CD4-positive, alpha-beta T cell treated with Interleukin-10 for 1 hour (primary cell): ENCODE results near the gene MIDN.
A peak's percentile ranks its signal among the peaks of the same experiment; 100 is the strongest.
"Not testable (repeated sequence)": the region's sequence is repeated elsewhere in the genome, so short reads cannot be mapped to it uniquely, and the experiment has no call there.

Experiments used
- DNase-seq: peaks from one replicate; pipeline ENCODE4 v3.0.0-alpha.2; 2020

Gene MIDN

DNA sequence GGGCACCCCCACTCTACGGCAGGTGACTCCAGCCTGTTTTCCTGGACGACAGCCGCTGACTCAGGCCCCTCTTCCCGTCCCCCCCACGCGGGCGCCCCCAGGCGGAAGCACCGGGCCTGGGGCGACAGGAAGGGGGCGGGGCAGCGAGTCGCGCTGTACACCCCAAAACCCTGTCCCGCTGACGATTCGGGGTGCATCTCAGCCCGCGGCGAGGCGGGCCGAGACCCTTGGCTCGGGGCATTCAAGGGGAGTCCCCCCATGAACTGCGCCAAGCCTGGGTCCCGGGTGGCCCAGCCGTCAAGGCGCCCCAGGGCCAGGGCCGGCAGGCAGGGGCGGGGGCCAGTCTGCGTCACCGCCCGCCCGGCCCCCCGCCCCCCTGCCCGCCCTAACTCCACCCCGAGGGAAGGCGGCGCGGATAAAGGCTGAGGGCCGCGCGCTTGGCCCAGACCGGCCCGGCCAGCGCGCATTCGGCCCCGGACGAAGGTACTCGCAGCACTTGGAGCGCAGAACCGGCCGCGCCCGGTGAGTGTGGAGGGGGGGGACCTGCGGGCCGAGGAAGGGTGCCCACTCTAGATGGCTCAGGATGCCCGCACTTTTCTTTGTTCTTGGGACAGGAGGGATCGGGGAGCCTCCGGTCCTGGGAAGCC is at the start of gene MIDN:
Gene MIDN, plus strand, starts transcription at position 445 of the 647 bp plus-strand sequence. CDS start 1,714 bp downstream, outside the sequence.
- DNase-seq, result peak; percentile 81

DNA sequence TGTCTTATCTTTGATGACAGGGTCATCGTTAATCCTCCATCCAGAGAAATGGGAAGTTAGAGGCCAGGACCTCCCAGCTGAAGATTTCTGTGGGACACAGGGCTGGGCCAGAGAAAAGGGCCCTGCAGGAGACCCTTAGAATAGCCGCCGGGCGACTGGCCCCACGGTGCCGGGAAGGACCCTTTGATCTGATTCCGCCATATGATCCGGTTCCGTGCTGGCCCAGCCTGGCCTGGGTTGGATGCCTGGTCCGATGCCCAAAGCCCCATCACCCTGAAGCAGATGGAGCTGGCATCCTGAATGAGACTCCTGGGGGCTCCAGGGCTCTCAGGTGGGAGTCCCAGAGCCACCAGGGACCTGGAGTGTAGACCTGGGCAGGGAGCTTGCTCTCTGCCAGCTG is 48.9 kb upstream of the MIDN start:
- DNase-seq, result no peak

DNA sequence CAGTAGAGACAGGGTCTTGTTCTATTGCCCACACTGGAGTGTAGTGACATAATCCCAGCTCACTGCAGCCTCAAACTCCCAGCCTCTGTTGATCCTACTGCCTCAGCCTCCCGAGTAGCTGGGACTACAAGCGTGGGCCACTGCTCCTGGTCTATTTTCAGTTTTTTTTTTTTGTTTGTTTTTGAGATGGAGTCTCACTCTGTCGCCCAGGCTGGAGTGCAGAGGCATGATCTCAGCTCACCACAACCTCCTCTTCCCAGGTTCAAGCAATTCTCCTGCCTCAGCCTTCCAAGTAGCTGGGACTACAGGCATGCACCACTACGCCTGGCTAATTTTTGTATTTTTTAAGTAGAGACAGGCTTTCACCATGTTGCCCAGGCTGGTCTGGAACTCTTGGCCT is 47.8 kb upstream of the MIDN start:
- DNase-seq, result not testable (repeated sequence)

DNA sequence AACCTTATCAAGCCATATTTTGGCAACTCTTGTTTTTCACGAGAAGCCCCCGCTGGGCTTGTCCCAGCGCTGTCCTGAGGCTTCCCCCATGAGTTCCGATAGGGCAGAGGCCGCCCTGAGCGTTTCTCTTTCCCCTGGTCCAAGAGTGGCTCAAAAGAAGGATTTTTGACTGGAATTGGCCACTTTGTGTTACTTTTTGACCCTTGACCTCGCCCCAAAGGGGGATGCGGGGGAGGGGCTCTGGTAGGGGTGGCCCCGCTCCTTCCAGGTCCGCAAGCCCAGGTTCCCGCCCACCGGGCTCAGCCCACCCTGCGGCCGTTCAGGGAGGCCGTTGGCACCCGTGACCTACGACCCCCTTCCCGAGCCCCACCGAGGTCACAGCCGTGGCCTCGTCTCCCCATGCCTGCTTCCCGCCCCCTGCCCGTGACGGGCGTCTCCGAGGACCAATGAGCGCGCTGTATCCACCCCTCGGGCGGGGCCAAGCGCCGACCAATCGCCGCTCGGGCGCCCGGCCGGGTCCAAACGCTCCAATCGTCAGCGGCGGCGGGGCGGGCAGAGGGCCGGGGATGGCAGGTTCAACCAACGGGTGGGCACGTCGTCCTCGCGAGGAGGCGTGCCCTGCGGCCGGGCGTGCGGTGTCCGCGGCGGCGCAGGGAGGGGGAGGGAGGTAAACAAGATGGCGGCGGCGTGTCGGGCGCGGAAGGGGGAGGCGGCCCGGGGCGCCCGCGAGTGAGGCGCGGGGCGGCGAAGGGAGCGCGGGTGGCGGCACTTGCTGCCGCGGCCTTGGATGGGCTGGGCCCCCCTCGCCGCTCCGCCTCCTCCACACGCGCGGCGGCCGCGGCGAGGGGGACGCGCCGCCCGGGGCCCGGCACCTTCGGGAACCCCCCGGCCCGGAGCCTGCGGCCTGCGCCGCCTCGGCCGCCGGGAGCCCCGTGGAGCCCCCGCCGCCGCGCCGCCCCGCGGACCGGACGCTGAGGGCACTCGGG is 43.0 kb upstream of the MIDN start, which contains the start of gene STK11:
Gene STK11, plus strand, starts transcription at position 665 of the 986 bp plus-strand sequence. CDS start 1,136 bp downstream, outside the sequence.
- DNase-seq, result peak; percentile 99

- DNase-seq, result no peak
Observed at GRCh38 chr19:1206150-1206863, 42.1 kb upstream of the MIDN start.

GRCh38 chr19:1206864-1207450 is 41.4 kb upstream of the MIDN start:
- DNase-seq, result peak; percentile 33

- not testable (repeated sequence) for DNase-seq
Observed at GRCh38 chr19:1208830-1209229, 39.6 kb upstream of the MIDN start.

- DNase-seq, result no peak
Observed at GRCh38 chr19:1210227-1210538, 38.2 kb upstream of the MIDN start.

GRCh38 chr19:1211494-1212234 is 36.7 kb upstream of the MIDN start:
- no peak for DNase-seq

- DNase-seq, result peak; percentile 73
Observed at GRCh38 chr19:1213391-1214286, 34.7 kb upstream of the MIDN start.

- DNase-seq, result no peak
Observed at GRCh38 chr19:1214299-1214861, 34.0 kb upstream of the MIDN start.

DNA sequence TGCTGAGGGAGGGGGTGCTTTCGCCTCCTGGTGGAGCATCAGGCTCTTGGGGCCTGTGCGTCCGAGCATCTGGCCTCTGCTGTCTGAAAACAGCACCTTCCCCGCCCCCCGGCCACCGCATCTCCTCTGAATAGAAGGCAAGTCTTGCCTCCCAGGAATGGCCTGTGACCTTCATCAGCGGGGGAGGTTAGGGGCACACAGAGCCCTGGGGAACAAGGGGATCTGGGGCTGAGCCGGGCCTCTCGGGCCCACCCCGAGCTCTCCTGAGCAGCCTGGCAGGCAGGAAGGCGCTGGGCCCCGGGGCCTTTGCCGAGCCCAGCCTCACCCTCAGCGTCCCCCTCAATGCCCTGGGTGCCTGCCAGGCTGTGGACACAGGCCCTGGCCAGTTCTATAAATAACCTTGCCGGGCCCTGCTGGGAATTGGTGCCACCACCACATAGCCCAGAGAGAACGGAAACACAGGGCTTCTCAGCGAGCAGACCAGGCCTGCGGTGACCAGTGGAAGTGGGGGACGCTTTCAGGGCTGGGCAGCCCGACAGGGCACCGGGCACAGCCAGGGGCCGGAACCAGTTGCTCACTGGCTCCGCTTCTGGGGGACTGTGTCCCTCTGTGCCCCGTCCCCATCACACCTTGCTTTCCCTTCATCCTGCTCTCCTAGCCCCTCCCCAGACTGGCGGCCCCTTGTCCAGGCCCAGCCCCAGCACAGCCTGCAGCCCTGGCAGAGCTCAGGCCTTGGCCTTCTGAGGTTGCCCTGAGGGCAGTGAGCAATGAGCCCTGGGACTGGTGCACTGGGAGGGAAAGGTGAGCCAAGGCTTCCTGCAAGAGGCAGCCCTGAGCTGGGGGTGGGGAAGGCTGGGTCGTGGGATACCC is 33.3 kb upstream of the MIDN start:
- no peak for DNase-seq

GRCh38 chr19:1216756-1217155 is 31.6 kb upstream of the MIDN start:
- no peak for DNase-seq

DNA sequence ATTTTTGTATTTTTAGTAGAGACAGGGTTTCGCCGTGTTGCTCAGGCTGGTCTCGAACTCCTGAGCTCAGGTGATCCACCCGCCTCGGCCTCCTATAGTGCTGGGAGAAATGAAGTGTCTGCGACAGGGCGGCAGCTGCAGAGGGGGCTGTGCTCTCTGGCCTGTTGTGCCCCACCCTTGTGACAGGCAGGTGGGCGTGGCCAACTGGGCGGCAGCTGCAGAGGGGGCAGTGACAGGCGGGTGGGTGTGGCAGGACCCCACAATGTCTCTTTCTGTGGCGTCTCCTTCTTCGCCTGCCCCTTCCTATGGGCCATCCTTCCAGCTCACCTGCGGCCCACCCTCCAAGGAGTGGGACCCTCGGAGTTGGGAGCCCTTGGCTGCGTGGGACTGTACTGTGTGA is 31.0 kb upstream of the MIDN start:
- no peak for DNase-seq

DNA sequence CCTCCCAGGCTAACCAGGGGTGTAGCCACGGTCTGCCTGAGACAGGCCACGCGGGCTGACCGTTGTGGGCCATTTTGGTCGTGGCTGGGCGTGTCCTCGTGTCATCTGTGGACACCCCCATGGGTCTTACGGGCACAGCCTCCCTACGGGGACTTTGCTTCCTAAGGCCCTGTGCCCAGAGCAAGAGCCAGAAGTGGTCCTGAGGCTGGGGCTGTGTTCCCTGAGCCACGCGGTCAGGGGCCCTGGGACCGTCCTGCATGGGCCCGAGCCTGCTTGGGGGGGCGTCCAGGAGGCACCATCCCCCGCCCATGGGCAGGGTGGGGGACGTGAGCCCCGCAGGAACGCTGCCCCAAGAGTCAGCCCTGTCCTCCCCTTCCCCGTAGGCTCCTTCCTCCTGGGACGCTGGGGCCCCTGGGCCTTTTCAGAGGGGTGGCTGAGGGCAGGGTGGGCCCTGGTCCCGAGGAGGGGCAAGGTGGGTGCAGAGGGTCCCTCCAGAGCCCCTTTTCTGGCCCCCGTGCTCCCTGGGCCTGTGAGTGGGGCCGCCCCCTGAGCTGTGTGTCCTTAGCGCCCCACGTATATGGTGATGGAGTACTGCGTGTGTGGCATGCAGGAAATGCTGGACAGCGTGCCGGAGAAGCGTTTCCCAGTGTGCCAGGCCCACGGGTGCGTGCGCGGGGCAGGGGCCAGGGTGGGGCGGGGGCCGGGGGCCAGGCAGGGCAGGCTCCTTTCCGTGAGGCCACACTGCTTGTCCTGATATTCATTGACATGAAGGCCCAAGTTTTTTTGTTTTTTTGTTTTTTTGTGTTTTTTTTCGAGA is 29.4 kb upstream of the MIDN start:
- DNase-seq, result no peak

DNA sequence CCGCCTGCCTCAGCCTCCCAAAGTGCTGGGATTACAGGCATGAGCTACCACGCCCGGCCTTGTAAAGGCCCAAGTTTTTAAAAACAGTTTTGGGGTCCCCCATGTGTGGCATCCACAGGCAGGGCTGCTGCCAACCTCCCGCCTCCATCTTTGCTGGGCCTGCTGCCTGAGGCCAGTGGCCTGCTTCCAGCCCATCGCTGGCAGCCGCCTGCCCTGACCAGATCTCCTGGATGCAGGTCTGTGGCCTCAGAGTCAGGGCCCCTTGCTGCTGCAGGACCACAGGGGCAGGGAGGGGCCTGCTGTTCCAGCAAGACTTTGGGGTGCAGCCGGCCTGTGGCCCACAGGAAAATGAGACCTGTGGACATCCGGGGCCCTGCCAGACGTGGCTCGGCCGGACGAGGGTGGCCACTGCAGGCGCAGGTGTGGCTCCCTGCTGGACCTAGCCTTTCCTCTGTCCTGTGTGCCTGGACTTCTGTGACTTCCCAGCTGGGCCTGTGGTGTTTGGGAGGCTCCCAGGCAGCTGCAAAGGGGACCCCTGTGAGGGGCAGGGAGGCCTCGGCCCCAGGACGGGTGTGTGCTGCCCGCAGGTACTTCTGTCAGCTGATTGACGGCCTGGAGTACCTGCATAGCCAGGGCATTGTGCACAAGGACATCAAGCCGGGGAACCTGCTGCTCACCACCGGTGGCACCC is 28.5 kb upstream of the MIDN start:
- DNase-seq, result no peak

GRCh38 chr19:1220477-1220930 is 27.9 kb upstream of the MIDN start:
- DNase-seq, result no peak
